A673 (cell line): ENCODE results near the gene SLC39A5. TPM values are rescaled to one million over a fixed set of nuclear protein-coding genes. Genes with fewer than 3 reads are reported as not detected.

Experiments
- BruUV-seq: library from RNA; stranded (reverse); fragments of 400-500 nt; replicated peaks from 2 replicates; lab custom pipeline; 2021; lab: Mats Ljungman, UMichigan
- CTCF ChIA-PET: fragments of 300-600 bp; sonication (Branson Sonifier 250); formaldehyde crosslinking; loops from one replicate; lab custom pipeline; 2022; ENCODE audit warnings: antibody characterized with exemption; lab: Charles Lee
- POLR2A ChIA-PET: fragments of 300-600 bp; sonication (Branson Sonifier 250); formaldehyde crosslinking; loops from one replicate; lab custom pipeline; 2022; ENCODE audit warnings: antibody characterized with exemption; ENCODE audit not compliant: low non-redundant PET; lab: Charles Lee
- DNase-seq: peaks from one replicate; pipeline ENCODE4 v3.0.0-alpha.2; 2015; ENCODE audit warnings: low spot score
- H3K27ac ChIP-seq: fragments of 200-600 bp; sonication (generic); 2 replicates; pipeline ENCODE4 v1.5.1; 2016; ENCODE audit warnings: mixed run types, low read depth, mild to moderate bottlenecking, mixed read lengths, antibody characterized with exemption, low read length; ENCODE audit not compliant: poor library complexity, severe bottlenecking
- H3K27me3 ChIP-seq: fragments of 200-600 bp; sonication (generic); replicated peaks from 2 replicates; pipeline ENCODE4 v1.6.1; 2017; ENCODE audit warnings: mixed run types, low read depth, mild to moderate bottlenecking, mixed read lengths, antibody characterized with exemption, low read length; ENCODE audit not compliant: insufficient read depth, poor library complexity
- H3K36me3 ChIP-seq: fragments of 200-600 bp; sonication (generic); 2 replicates; pipeline ENCODE4 v1.6.1; 2016; ENCODE audit warnings: mixed run types, mild to moderate bottlenecking, mixed read lengths, antibody characterized with exemption, low read length; ENCODE audit not compliant: insufficient read depth, poor library complexity, severe bottlenecking
- H3K4me1 ChIP-seq: fragments of 200-600 bp; sonication (generic); 2 replicates; pipeline ENCODE4 v1.6.1; 2017; ENCODE audit warnings: mixed run types, mild to moderate bottlenecking, mixed read lengths, antibody characterized with exemption, low read length; ENCODE audit not compliant: insufficient read depth, poor library complexity, severe bottlenecking
- H3K4me3 ChIP-seq: fragments of 200-600 bp; sonication (generic); 2 replicates; pipeline ENCODE4 v1.5.1; 2016; ENCODE audit warnings: low read depth, mixed run types, mild to moderate bottlenecking, mixed read lengths, low read length; ENCODE audit not compliant: poor library complexity, severe bottlenecking
- H3K9me3 ChIP-seq: fragments of 200-600 bp; sonication (generic); 2 replicates; pipeline ENCODE4 v1.6.1; 2016; ENCODE audit warnings: mixed run types, low read depth, mild to moderate bottlenecking, mixed read lengths, antibody characterized with exemption, low read length; ENCODE audit not compliant: poor library complexity, severe bottlenecking
- CTCF ChIP-seq: fragments of 300-800, 200-600 bp; sonication (generic); conservative IDR thresholded peaks from 2 replicates; pipeline ENCODE4 v1.5.1; 2017; ENCODE audit warnings: low read depth, mild to moderate bottlenecking, antibody characterized with exemption, low read length, moderate library complexity, mixed read lengths
- EZH2 ChIP-seq: fragments of 200-600 bp; sonication (generic); IDR thresholded peaks from 2 replicates; pipeline ENCODE4 v1.6.1; 2017; ENCODE audit warnings: borderline replicate concordance, low read depth, mild to moderate bottlenecking, mixed read lengths, antibody characterized with exemption, low read length; ENCODE audit not compliant: poor library complexity, severe bottlenecking
- intact Hi-C: fragments of 100-400 bp; cut with micrococcal nuclease; formaldehyde crosslinking; loops from one replicate; pipeline ENCODE4 v1.10.0; 2022; ENCODE audit not compliant: unreplicated experiment
- total RNA-seq: library from RNA; stranded (reverse); gene quantifications from 2 replicates; pipeline ENCODE4 v1.2.3, GENCODE V29; 2021

SLC39A5 gene
- total RNA-seq, 1 experiment from 2014 or later: not detected

DNA sequence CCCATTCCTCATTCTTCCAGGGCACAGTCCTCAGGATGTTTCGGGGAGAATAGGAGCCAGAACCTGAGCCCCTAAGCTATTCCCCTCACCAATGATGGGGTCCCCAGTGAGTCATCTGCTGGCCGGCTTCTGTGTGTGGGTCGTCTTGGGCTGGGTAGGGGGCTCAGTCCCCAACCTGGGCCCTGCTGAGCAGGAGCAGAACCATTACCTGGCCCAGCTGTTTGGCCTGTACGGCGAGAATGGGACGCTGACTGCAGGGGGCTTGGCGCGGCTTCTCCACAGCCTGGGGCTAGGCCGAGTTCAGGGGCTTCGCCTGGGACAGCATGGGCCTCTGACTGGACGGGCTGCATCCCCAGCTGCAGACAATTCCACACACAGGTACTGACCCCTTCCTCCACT, 1.3 kb downstream of the SLC39A5 start:
- BruUV-seq: no TSS peak
- ChIA-PET POLR2A (no interaction called here), CTCF (interaction anchor here (0.6 kb wide), 1 partner anchor 323 kb away, joined by 7 read pairs; no protein-coding TSS in a partner anchor)
- intact Hi-C loops: no loop called here
- no peak overlapping the region for H3K27ac ChIP-seq
- no peaks in the 10 kb centered on the region for H3K4me1 ChIP-seq
- no peaks in the 10 kb centered on the region for H3K9me3 ChIP-seq
- H3K27me3 ChIP-seq: no peaks in the 10 kb centered on the region
- DNase-seq: no peak
- no peaks in the 10 kb centered on the region for H3K36me3 ChIP-seq
- H3K4me3 ChIP-seq: no peak overlapping the region
- TF ChIP-seq EZH2 (no peak), CTCF (no peak)

DNA sequence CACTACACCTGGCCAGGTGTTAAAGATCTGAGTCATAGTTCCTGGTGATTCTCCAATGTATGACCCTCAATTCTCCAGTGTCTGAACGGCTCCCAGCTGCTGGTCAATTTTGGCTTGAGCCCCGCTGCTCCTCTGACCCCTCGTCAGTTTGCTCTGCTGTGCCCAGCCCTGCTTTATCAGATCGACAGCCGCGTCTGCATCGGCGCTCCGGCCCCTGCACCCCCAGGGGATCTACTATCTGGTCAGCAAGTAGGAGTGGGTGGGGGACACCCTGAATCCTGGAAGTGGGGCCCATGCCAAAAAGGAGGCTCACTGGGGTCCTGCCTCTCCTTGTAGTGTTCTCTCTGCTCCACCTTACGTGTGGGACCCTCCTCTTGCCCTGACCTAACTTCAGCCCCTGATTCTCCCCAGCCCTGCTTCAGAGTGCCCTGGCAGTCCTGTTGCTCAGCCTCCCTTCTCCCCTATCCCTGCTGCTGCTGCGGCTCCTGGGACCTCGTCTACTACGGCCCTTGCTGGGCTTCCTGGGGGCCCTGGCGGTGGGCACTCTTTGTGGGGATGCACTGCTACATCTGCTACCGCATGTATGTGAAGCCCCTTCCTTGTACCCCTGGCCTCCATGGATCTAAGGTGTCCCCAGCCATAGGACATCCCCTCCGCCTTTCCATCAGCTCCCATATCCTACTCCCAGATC, 5.0 kb downstream of the SLC39A5 start:
- DNase-seq: no peak
- Histone ChIP-seq H3K27me3 (no peaks in the 10 kb centered on the region), H3K9me3 (no peaks in the 10 kb centered on the region), H3K36me3 (peaks cover 6% of the 10 kb centered on the region), H3K4me1 (no peaks in the 10 kb centered on the region), H3K27ac (no peak overlapping the region), H3K4me3 (no peak overlapping the region)
- ChIA-PET POLR2A (no interaction called here), CTCF (no interaction called here)
- intact Hi-C loops: no loop called here
- TF ChIP-seq CTCF (no peak), EZH2 (no peak)
- no TSS peak for BruUV-seq

GRCh38 chr12:56236091-56236490, 6.2 kb downstream of the SLC39A5 start:
- H3K4me3 ChIP-seq: no peak overlapping the region
- H3K9me3 ChIP-seq: no peaks in the 10 kb centered on the region
- TF ChIP-seq EZH2 (no peak), CTCF (no peak)
- ChIA-PET CTCF (no interaction called here), POLR2A (no interaction called here)
- no peak for DNase-seq
- BruUV-seq: no TSS peak
- H3K27ac ChIP-seq: no peak overlapping the region
- no peaks in the 10 kb centered on the region for H3K27me3 ChIP-seq
- intact Hi-C loops: no loop called here
- H3K36me3 ChIP-seq: peaks cover 12% of the 10 kb centered on the region
- H3K4me1 ChIP-seq: no peaks in the 10 kb centered on the region
